GM19468 (cell line): Measurements from ENCODE around the gene FOXL1.

Experiments
- ATAC-seq: cut with Tn5 transposase; IDR thresholded peaks from one replicate; pipeline ENCODE4 v1.9.1; 2021; ENCODE audit warnings: mild to moderate bottlenecking, moderate library complexity, moderate number of reproducible peaks; ENCODE audit not compliant: unreplicated experiment; ENCODE audit errors: extremely low read depth

The FOXL1 gene

DNA sequence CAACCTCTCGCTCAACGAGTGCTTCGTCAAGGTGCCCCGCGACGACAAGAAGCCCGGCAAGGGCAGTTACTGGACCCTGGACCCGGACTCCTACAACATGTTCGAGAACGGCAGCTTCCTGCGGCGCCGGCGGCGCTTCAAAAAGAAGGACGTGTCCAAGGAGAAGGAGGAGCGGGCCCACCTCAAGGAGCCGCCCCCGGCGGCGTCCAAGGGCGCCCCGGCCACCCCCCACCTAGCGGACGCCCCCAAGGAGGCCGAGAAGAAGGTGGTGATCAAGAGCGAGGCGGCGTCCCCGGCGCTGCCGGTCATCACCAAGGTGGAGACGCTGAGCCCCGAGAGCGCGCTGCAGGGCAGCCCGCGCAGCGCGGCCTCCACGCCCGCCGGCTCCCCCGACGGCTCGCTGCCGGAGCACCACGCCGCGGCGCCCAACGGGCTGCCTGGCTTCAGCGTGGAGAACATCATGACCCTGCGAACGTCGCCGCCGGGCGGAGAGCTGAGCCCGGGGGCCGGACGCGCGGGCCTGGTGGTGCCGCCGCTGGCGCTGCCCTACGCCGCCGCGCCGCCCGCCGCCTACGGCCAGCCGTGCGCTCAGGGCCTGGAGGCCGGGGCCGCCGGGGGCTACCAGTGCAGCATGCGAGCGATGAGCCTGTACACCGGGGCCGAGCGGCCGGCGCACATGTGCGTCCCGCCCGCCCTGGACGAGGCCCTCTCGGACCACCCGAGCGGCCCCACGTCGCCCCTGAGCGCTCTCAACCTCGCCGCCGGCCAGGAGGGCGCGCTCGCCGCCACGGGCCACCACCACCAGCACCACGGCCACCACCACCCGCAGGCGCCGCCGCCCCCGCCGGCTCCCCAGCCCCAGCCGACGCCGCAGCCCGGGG, 10.4 kb upstream of the FOXL1 start:
- ATAC-seq: no peak

GRCh38 chr16:86568677-86569623, 9.4 kb upstream of the FOXL1 start:
- ATAC-seq: no peak

GRCh38 chr16:86569701-86570447, 8.5 kb upstream of the FOXL1 start:
- no peak for ATAC-seq

GRCh38 chr16:86570558-86571529, 7.5 kb upstream of the FOXL1 start:
- ATAC-seq: no peak

DNA sequence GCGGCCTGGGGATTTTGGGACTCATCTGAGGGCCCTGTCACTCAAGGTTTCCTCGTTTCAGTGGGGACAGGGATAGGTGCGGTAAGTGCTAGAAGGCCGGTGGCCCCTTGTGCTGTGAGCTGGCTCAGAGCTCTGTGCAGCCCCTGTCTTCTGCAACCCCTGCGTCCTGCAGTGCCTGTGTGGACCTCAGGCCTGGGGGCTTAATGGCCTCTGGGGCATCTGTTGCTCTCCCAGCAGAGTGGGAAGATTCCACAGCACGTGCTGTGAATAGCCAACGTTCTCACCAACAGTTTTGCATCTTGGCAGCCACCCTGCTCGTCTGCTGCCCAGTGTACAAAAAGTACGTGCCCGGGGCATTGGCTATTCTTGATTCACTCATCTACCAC, 6.8 kb upstream of the FOXL1 start:
- no peak for ATAC-seq

GRCh38 chr16:86572041-86572521, 6.3 kb upstream of the FOXL1 start:
- no peak for ATAC-seq

GRCh38 chr16:86572606-86573005, 5.7 kb upstream of the FOXL1 start:
- no peak for ATAC-seq

DNA sequence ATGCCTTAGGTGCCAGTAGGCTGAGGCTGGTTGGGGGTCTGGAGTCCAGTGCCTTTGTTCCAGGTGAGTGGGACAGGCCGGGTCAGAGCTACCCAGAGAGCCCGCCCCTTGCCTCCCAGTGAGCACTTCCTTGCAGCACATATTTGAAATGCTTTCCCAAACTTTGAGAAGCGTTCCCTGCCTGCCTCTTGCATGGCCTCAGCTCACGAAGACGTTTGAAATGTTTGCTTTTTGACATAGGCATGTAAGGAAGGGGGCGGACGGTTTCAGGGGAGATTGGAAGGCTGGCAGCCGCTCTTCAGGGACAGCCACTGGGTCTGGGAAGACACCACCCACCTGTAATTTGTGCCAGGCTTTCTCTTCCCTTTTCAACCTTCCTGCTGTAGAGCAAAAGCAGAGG, 5.1 kb upstream of the FOXL1 start:
- no peak for ATAC-seq

DNA sequence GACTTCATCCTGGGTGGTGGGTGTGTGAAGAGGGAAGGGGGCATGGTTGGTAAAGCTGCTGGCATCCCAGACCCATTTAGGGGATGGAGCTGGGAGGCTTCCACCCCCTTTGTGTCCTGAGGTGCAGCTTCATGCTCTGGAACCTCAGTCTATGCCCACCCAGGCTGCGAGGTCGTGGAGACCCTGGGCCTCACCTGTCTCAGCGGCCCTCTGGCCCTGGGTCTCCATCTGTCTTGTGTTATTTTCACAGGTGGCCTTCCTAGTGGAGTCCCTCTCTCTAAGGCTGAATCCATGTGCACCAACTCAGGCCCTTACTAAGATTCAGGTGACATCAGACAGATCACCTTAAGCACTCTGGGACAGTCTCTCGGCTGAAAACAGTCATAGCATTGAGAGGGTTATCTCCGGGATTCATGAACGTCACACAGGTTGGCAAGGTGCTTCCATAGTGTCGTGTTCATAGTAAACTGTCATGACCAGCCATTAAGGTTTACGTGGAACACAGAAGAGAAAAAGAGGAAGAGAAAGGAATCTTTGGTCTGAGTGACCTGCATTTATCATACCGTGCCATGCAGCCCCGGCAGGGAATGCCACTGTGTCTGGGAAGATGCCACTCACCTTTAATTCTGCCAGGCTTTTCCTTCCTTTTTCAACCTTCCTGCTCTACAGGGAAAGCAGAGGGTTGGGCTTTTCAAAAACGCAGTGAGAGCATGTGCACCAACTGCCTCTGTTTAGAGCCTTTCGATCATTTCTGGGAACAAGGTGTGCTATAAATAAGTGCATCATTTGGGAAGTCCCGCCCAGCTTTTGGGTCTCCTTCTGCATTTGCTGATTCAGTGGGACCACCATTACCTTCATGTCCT, 4.5 kb upstream of the FOXL1 start:
- ATAC-seq: no peak

- no peak for ATAC-seq
Measured at GRCh38 chr16:86574646-86575045, 3.7 kb upstream of the FOXL1 start.

DNA sequence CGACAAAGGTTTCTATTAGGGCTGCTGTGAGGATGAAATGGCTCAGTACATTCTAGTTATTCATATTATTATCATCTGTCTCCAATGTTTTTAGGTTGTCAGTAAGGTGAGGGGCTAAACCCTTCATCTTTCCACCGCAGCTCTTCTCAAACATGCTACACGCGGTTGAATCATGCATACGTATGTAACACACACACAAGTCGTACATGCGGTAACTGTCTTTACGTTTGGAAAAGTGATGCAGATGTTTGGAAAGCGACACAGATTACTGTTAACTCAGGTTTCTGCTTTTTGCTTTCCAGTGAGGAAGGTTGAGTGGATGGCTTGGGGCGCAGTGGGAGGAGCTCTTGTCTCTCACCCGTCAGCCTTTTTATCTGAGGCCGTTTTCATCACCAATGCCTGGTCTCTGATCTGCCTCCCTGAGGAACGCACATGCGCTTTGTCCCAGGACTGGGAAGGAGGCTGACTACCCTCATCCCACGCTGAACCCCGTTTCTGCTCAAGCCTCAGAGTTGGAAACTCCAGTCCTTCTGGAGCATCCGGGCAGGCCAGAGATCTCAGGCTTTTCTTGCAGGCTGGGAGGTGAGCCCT, 3.2 kb upstream of the FOXL1 start:
- ATAC-seq: no peak

GRCh38 chr16:86575754-86576557, 2.4 kb upstream of the FOXL1 start:
- ATAC-seq: no peak

DNA sequence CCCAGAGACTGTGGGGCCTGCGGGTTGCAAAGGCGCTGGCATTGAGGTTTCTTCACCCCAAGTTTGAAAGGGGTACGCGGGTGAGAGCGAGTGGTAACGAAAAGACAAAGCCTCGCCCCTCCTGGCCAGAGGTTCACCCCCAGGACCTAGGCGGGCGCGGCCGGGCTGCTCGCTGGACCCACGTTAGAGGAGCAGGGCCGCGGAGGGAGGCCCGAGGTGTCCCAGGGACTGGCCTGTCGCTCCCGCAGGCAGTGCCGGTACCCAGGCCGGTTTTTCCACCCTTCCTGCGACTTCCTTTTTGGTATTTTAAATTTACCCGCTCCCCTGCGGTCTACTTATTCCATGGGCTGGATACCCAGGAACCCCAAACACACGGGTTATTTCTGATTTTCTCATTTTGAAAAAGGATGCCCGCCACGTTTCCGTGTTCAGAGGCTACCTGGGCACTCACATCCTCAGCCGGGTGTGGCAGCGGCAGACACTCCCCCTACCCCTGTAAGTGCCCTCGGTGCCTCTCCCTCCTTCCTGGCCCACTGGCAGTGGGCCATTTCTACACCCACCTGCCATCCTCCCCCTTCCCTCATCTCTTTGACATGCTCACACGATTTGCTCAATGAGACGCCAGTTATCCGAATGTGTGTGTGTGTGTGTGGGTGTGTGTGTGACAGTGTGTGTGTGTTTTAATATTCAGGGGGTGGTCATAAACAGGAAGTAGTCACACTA, 1.6 kb upstream of the FOXL1 start:
- no peak for ATAC-seq

GRCh38 chr16:86577314-86577971, 906 bp upstream of the FOXL1 start:
- ATAC-seq: no peak

- ATAC-seq: no peak
Measured at GRCh38 chr16:86578611-86579267, 390 bp downstream of the FOXL1 start.
